ENCODE results near the gene DMC1. TPM values are rescaled to one million over a fixed set of nuclear protein-coding genes. Genes with fewer than 3 reads are reported as not detected.

The DMC1 gene
- total RNA-seq, 4 donors from 2014 or later, result 0.18 TPM; not detected in 3

GRCh38 chr22:38565441-38565840, 4.5 kb downstream of the DMC1 start:
- intact Hi-C loops (cut with DNase I; ENCODE audit: low total_unique reads) (no loop called here), in situ Hi-C loops (cut with MboI; ENCODE audit: low sequenced_read_pairs in 4 of 4) (loop anchor here in 1 of 4 donors (25.0 kb wide), 1 partner anchor 503 kb away; the partner anchor contains the start of gene PICK1)
- Histone ChIP-seq H3K36me3 (no peaks in the 10 kb centered on the region), H3K27me3 (no peaks in the 10 kb centered on the region), H3K4me3 (no peak overlapping the region), H3K9me3 (no peaks in the 10 kb centered on the region), H3K27ac (no peak overlapping the region), H3K4me1 (peaks cover 0 to 6% of the 10 kb centered on the region in 2 donors)
- TF ChIP-seq, protein P1, sequence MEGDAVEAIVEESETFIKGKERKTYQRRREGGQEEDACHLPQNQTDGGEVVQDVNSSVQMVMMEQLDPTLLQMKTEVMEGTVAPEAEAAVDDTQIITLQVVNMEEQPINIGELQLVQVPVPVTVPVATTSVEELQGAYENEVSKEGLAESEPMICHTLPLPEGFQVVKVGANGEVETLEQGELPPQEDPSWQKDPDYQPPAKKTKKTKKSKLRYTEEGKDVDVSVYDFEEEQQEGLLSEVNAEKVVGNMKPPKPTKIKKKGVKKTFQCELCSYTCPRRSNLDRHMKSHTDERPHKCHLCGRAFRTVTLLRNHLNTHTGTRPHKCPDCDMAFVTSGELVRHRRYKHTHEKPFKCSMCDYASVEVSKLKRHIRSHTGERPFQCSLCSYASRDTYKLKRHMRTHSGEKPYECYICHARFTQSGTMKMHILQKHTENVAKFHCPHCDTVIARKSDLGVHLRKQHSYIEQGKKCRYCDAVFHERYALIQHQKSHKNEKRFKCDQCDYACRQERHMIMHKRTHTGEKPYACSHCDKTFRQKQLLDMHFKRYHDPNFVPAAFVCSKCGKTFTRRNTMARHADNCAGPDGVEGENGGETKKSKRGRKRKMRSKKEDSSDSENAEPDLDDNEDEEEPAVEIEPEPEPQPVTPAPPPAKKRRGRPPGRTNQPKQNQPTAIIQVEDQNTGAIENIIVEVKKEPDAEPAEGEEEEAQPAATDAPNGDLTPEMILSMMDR (IDR thresholded peaks at IDR 0.05 in 4 of 5, conservative IDR thresholded peaks at IDR 0.05 in 1 of 5), result no peak
- no peak for TF ChIP-seq POLR2A (IDR thresholded peaks at IDR 0.05)
- ATAC-seq (no peak), DNase-seq (no peak)

DNA sequence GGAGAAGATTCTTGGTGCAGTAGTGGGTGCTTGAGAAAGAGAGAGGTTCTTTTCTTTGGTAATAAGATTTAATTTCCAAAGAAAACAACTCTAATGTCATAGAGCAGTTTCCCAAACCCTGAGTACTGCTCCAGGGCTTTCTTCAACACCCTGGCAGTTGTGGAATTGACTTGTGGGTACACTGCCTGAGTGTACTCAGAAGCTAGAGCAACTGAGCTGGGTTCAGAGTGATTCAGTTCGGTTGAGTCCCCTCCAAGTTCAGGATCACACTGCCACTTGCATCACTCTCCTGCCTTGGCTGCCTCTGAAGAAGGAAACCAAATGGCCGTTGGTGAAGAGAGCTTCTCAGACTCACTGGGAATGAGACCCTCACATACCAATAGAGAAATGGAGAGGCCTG, 5.3 kb downstream of the DMC1 start:
- intact Hi-C loops (cut with DNase I; ENCODE audit: low total_unique reads), result no loop called here
- H3K4me1 ChIP-seq, result peaks cover 0 to 3% of the 10 kb centered on the region in 2 donors
- H3K4me3 ChIP-seq, result no peak overlapping the region
- in situ Hi-C loops (cut with MboI; ENCODE audit: low sequenced_read_pairs in 4 of 4), result loop anchor here in 1 of 4 donors (25.0 kb wide), 1 partner anchor 502 kb away; the partner anchor contains the start of gene PICK1
- no peaks in the 10 kb centered on the region for H3K36me3 ChIP-seq
- TF ChIP-seq, protein P1 (IDR thresholded peaks at IDR 0.05 in 4 of 5, conservative IDR thresholded peaks at IDR 0.05 in 1 of 5), result no peak
- no peak for TF ChIP-seq POLR2A (IDR thresholded peaks at IDR 0.05)
- no peak overlapping the region for H3K27ac ChIP-seq
- DNase-seq, result no peak
- no peaks in the 10 kb centered on the region for H3K9me3 ChIP-seq
- H3K27me3 ChIP-seq, result no peaks in the 10 kb centered on the region
- no peak for ATAC-seq

- H3K36me3 ChIP-seq, result no peaks in the 10 kb centered on the region
- DNase-seq, result no peak
- H3K4me1 ChIP-seq, result no peaks in the 10 kb centered on the region
- no peaks in the 10 kb centered on the region for H3K9me3 ChIP-seq
- intact Hi-C loops (cut with DNase I; ENCODE audit: low total_unique reads), result no loop called here
- TF ChIP-seq, protein P1 (IDR thresholded peaks at IDR 0.05 in 4 of 5, conservative IDR thresholded peaks at IDR 0.05 in 1 of 5), result no peak
- no peak for TF ChIP-seq POLR2A (IDR thresholded peaks at IDR 0.05)
- H3K4me3 ChIP-seq, result no peak overlapping the region
- ATAC-seq, result no peak
- no peak overlapping the region for H3K27ac ChIP-seq
- in situ Hi-C loops (cut with MboI; ENCODE audit: low sequenced_read_pairs in 4 of 4), result loop anchor here in 1 of 4 donors (25.0 kb wide), 1 partner anchor 492 kb away; the partner anchor contains the start of gene PICK1
- H3K27me3 ChIP-seq, result no peaks in the 10 kb centered on the region
These were observed 15.7 kb downstream of the DMC1 start for GRCh38 chr22:38554281-38554680.

- no peaks in the 10 kb centered on the region for H3K27me3 ChIP-seq
- no peak overlapping the region for H3K4me3 ChIP-seq
- in situ Hi-C loops (cut with MboI; ENCODE audit: low sequenced_read_pairs in 4 of 4) (no loop called here), intact Hi-C loops (cut with DNase I; ENCODE audit: low total_unique reads) (no loop called here)
- no peak overlapping the region for H3K27ac ChIP-seq
- no peaks in the 10 kb centered on the region for H3K4me1 ChIP-seq
- DNase-seq (no peak), ATAC-seq (no peak)
- no peak for TF ChIP-seq POLR2A (IDR thresholded peaks at IDR 0.05)
- TF ChIP-seq, protein P1 (IDR thresholded peaks at IDR 0.05 in 4 of 5, conservative IDR thresholded peaks at IDR 0.05 in 1 of 5), result no peak
- no peaks in the 10 kb centered on the region for H3K9me3 ChIP-seq
- H3K36me3 ChIP-seq, result no peaks in the 10 kb centered on the region
These were observed 20.7 kb downstream of the DMC1 start for GRCh38 chr22:38549101-38549894.

All from gastrocnemius medialis (tissue), 4 donors.